GM18511 (cell line): ENCODE measurements around the gene ROCK2.

Experiments used
- ATAC-seq: cut with Tn5 transposase; IDR thresholded peaks from one replicate; pipeline ENCODE4 v1.9.1; 2021; ENCODE audit warnings: mild to moderate bottlenecking, moderate library complexity; ENCODE audit not compliant: unreplicated experiment

The ROCK2 gene

DNA sequence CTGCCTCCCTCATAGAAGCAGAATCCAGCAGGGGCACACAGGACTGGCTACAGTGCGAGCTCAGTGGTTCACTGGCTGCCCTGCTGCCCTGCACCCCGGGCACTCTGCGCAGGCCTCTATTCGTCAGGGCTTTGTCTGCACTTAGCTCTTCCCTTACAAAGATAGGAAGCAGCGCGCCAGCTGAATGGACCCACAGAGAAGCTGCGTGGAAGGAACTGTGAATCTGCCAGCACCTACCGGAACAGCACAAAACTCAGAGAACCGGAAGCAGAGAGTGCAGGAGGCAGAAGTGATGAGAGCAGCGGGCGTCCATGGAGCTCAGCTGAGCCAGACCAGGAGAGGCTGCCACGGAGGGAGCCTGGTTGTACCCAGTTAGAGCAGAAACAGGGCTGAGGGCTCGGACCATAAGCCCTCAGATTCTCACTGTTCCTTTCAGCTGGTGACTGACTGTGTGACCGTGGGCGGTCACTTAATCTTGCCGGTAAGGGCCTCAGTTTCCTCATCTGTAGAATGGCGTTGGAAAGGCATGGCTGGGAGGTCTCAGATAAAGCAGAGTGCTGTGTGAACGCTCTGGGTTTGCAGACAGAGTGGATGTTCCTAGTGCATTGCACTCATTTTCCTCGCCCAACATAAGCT is 212.3 kb downstream of the ROCK2 start:
- no peak for ATAC-seq

DNA sequence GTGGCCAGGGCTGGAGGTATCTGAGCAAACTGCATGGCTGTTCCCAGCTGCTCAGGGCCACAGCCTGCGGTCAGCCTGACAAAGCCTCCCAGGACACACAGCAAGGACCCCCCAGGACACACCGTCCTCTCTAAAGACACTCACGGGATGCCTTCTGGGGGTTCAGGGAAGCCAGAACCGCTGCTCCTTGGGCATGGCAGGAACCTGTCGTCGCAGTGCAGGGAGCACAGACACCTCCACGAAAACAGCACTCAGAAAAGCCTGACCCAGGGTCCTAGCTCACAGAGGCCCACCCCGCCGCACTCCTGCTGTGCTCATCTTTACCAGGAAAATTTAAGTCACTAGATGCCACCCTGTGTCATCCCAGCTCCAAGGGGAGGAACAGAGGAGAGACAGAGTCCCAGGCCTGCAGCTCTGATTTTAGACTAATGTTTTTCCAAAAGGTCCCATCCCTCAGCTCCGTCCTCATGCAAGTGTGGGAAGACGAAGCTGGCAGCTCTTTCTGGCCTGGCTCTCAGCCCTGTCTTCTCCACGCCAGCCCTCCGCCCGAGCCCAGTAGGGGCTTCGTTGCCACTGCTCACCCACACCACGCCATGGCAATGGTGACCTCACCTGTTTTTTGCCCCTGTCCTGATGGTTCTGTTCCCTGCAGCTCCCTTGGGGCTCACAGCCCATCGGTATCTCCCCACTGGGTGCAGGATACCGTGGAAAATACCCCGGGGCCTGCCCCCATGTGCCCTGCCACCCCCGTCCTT is 213.1 kb downstream of the ROCK2 start:
- ATAC-seq = no peak
